Transverse colon (tissue), 4 donors: ENCODE measurements around the gene BACH2.

Source experiments
- EP300 ChIP-seq: sonication (generic); formaldehyde crosslinking; IDR thresholded peaks from one replicate; pipeline ENCODE4 v1.6.1; 2017; ENCODE audit warnings: antibody characterized with exemption, low read depth
- POLR2A ChIP-seq: fragments of 450-650 bp; IDR thresholded peaks from one replicate; pipeline ENCODE4 v1.6.1; 2016; ENCODE audit warnings: antibody characterized with exemption, mild to moderate bottlenecking, moderate library complexity
- POLR2AphosphoS5 ChIP-seq, 3 donors: sonication (generic); formaldehyde crosslinking; IDR thresholded peaks; one replicate each; pipeline ENCODE4 v1.6.1; 2016; ENCODE audit warnings: antibody characterized with exemption in 3 of 3
- TF ChIP-seq, protein P1 (sequence below), 5 experiments: fragments of 200-600 bp in 3 of 5; fragments of 450-650 bp in 2 of 5; sonication (generic) in 3 of 5; IDR thresholded peaks; 1 replicate in 2 of 5; 2 replicates in 3 of 5; pipeline ENCODE4 v1.5.1; 2016 to 2017; ENCODE audit warnings: antibody characterized with exemption in 5 of 5, inconsistent platforms in 3 of 5, mild to moderate bottlenecking in 2 of 5, moderate library complexity in 1 of 5

GRCh38 chr6:90113389-90113788 is 183.3 kb downstream of the BACH2 start:
- TF ChIP-seq POLR2A (no peak), EP300 (no peak), POLR2AphosphoS5 (IDR thresholded peaks at IDR 0.05) (no peak)
- TF ChIP-seq, protein P1, sequence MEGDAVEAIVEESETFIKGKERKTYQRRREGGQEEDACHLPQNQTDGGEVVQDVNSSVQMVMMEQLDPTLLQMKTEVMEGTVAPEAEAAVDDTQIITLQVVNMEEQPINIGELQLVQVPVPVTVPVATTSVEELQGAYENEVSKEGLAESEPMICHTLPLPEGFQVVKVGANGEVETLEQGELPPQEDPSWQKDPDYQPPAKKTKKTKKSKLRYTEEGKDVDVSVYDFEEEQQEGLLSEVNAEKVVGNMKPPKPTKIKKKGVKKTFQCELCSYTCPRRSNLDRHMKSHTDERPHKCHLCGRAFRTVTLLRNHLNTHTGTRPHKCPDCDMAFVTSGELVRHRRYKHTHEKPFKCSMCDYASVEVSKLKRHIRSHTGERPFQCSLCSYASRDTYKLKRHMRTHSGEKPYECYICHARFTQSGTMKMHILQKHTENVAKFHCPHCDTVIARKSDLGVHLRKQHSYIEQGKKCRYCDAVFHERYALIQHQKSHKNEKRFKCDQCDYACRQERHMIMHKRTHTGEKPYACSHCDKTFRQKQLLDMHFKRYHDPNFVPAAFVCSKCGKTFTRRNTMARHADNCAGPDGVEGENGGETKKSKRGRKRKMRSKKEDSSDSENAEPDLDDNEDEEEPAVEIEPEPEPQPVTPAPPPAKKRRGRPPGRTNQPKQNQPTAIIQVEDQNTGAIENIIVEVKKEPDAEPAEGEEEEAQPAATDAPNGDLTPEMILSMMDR (IDR thresholded peaks at IDR 0.05) = no peak
